RWPE2 (cell line): ENCODE measurements around the gene ADD1.
"Not testable (repeated sequence)": the region's sequence is repeated elsewhere in the genome, so short reads cannot be mapped to it uniquely, and the experiment has no call there.

ENCODE experiments used
- ATAC-seq: fragments of 200-7000 bp; cut with Tn5 transposase; 3 replicates; pipeline ENCODE4 v1.9.1; 2021; ENCODE audit warnings: low read depth
- DNase-seq: peaks from one replicate; pipeline ENCODE4 v3.0.0-alpha.2; 2020; ENCODE audit warnings: low spot score
- H3K27ac ChIP-seq: fragments of 450-650 bp; 2 replicates; pipeline ENCODE4 v1.5.1; 2017; ENCODE audit warnings: mild to moderate bottlenecking; ENCODE audit not compliant: poor library complexity, severe bottlenecking
- H3K27me3 ChIP-seq: fragments of 250-450 bp; sonication (Bioruptor Pico); 2 replicates; pipeline ENCODE4 v1.5.1; 2021; ENCODE audit warnings: mild to moderate bottlenecking, moderate library complexity; ENCODE audit not compliant: insufficient read depth, poor library complexity, severe bottlenecking
- H3K36me3 ChIP-seq: fragments of 250-450 bp; sonication (Bioruptor Pico); 2 replicates; pipeline ENCODE4 v1.5.1; 2020; ENCODE audit warnings: low read depth, mild to moderate bottlenecking, moderate library complexity
- H3K4me1 ChIP-seq: fragments of 250-450 bp; sonication (Bioruptor Pico); 2 replicates; pipeline ENCODE4 v1.5.1; 2021; ENCODE audit warnings: mild to moderate bottlenecking, moderate library complexity; ENCODE audit not compliant: insufficient read depth, poor library complexity, severe bottlenecking
- H3K4me3 ChIP-seq: fragments of 250-450 bp; sonication (Bioruptor Pico); 2 replicates; pipeline ENCODE4 v1.5.1; 2021; ENCODE audit warnings: mild to moderate bottlenecking, moderate library complexity; ENCODE audit not compliant: severe bottlenecking
- H3K9me3 ChIP-seq: fragments of 250-450 bp; sonication (Bioruptor Pico); 2 replicates; pipeline ENCODE4 v1.5.1; 2021; ENCODE audit warnings: mild to moderate bottlenecking, moderate library complexity; ENCODE audit not compliant: severe bottlenecking
- CTCF ChIP-seq: fragments of 450-650 bp; IDR thresholded peaks from one replicate; pipeline ENCODE4 v1.5.1; 2017; ENCODE audit warnings: mild to moderate bottlenecking, moderate library complexity; ENCODE audit not compliant: poor library complexity, severe bottlenecking

ADD1 gene

GRCh38 chr4:2911868-2912267 lies 68.2 kb downstream of the ADD1 start:
- Histone ChIP-seq H3K4me1 (no peaks in the 10 kb centered on the region), H3K27ac (no peak overlapping the region), H3K4me3 (no peak overlapping the region), H3K9me3 (no peaks in the 10 kb centered on the region), H3K27me3 (no peaks in the 10 kb centered on the region), H3K36me3 (peaks cover 64% of the 10 kb centered on the region)
- TF ChIP-seq CTCF, result no peak
- no peak for DNase-seq
- no peak for ATAC-seq

- no peak for DNase-seq
- H3K36me3 ChIP-seq, result peaks cover 58% of the 10 kb centered on the region
Measured at GRCh38 chr4:2913168-2913567, 69.5 kb downstream of the ADD1 start.

GRCh38 chr4:2914256-2915126 lies 70.8 kb downstream of the ADD1 start:
- TF ChIP-seq CTCF, result no peak
- Histone ChIP-seq H3K27me3 (no peaks in the 10 kb centered on the region), H3K36me3 (peaks cover 51% of the 10 kb centered on the region), H3K4me1 (no peaks in the 10 kb centered on the region), H3K4me3 (no peak overlapping the region), H3K27ac (no peak overlapping the region), H3K9me3 (peaks cover 2% of the 10 kb centered on the region)
- DNase-seq, result no peak
- no peak for ATAC-seq

More at GRCh38 chr4:2913168-2913567, 69.5 kb downstream of the ADD1 start:
- Histone ChIP-seq H3K27me3 (no peaks in the 10 kb centered on the region), H3K4me1 (no peaks in the 10 kb centered on the region), H3K4me3 (no peak overlapping the region), H3K27ac (no peak overlapping the region), H3K9me3 (no peaks in the 10 kb centered on the region)
- ATAC-seq, result no peak
- no peak for TF ChIP-seq CTCF

- ATAC-seq, result no peak
- peaks cover 3% of the 10 kb centered on the region for H3K9me3 ChIP-seq
- no peak overlapping the region for H3K4me3 ChIP-seq
- peaks cover 38% of the 10 kb centered on the region for H3K36me3 ChIP-seq
- H3K27me3 ChIP-seq, result no peaks in the 10 kb centered on the region
- TF ChIP-seq CTCF, result no peak
- no peak for DNase-seq
- no peak overlapping the region for H3K27ac ChIP-seq
- no peaks in the 10 kb centered on the region for H3K4me1 ChIP-seq
Measured at GRCh38 chr4:2915789-2916188, 72.1 kb downstream of the ADD1 start.

- H3K4me3 ChIP-seq, H3K27ac ChIP-seq, DNase-seq, H3K4me1 ChIP-seq, H3K27me3 ChIP-seq, H3K9me3 ChIP-seq, ATAC-seq: not testable (repeated sequence)
- peaks cover 35% of the 10 kb centered on the region for H3K36me3 ChIP-seq
Measured at GRCh38 chr4:2916696-2917095, 73.1 kb downstream of the ADD1 start.

- not testable (repeated sequence) for H3K27ac ChIP-seq, H3K4me1 ChIP-seq, DNase-seq, H3K4me3 ChIP-seq, H3K27me3 ChIP-seq, H3K9me3 ChIP-seq, ATAC-seq
- peaks cover 32% of the 10 kb centered on the region for H3K36me3 ChIP-seq
Measured at GRCh38 chr4:2918300-2918699, 74.7 kb downstream of the ADD1 start.

GRCh38 chr4:2918714-2919113 lies 75.1 kb downstream of the ADD1 start:
- H3K4me1 ChIP-seq, H3K9me3 ChIP-seq, ATAC-seq, H3K4me3 ChIP-seq, H3K27ac ChIP-seq, DNase-seq, H3K27me3 ChIP-seq: not testable (repeated sequence)
- peaks cover 35% of the 10 kb centered on the region for H3K36me3 ChIP-seq

- peaks cover 35% of the 10 kb centered on the region for H3K36me3 ChIP-seq
- H3K27me3 ChIP-seq, H3K4me3 ChIP-seq, H3K9me3 ChIP-seq, ATAC-seq, DNase-seq, H3K4me1 ChIP-seq: not testable (repeated sequence)
- peak overlapping the region; percentile 32 for H3K27ac ChIP-seq
Measured at GRCh38 chr4:2922453-2923101, 78.9 kb downstream of the ADD1 start.
